GM18511 (cell line): ENCODE measurements around the gene ANKHD1.

Experiments
- ATAC-seq: cut with Tn5 transposase; IDR thresholded peaks from one replicate; pipeline ENCODE4 v1.9.1; 2021; ENCODE audit warnings: mild to moderate bottlenecking, moderate library complexity; ENCODE audit not compliant: unreplicated experiment

Gene ANKHD1

GRCh38 chr5:140544986-140545385 is 143.4 kb downstream of the ANKHD1 start:
- no peak for ATAC-seq

DNA sequence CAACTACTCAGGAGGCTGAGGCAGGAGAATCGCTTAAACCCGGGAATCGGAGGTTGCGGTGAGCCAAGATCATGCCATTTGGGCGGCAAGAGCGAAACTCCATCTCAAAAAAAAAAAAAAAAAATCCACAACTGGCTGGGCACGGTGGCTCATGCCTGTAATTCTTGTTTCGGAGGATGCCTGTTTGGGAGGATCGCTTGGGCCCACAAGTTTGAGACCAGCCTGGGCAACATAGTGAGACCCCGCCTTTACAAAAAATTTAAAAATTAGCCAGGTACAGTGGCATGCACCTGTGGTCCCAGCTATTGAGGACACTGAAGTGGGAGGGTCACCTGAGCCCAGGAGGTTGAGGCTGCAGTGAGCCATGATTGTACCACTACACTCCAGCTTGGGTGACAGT is 144.0 kb downstream of the ANKHD1 start:
- ATAC-seq: no peak

DNA sequence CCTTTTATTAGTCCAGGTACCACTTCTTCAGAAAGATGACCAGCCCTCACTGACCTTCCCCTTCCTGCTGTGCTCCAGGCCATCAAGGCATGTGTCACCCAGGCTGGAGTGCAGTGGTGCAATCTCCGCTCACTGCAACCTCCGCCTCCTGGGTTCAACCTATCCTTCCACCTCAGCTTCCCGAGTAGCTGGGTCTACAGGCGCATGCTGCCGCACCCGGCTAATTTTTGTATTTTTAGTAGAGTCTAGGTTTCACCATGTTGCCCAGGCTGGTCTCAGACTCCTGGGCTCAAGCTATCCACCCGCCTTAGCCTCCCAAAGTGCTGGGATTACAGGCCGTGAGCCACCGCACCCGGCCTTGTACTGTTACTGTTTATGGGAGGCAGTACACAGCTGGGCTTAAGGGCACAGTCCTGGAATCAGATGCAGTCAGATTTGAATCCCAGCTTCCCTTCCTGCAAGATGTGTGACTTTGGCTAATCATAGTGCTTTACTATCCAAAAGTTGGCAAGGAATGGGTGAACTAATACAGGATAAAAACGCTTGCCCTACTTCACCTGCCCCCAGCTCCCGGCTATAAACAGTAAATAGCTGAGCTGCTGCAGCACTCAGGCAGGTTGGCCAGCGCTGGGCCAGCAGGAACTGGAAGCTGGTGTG is 145.3 kb downstream of the ANKHD1 start:
- ATAC-seq: peak; percentile 1

DNA sequence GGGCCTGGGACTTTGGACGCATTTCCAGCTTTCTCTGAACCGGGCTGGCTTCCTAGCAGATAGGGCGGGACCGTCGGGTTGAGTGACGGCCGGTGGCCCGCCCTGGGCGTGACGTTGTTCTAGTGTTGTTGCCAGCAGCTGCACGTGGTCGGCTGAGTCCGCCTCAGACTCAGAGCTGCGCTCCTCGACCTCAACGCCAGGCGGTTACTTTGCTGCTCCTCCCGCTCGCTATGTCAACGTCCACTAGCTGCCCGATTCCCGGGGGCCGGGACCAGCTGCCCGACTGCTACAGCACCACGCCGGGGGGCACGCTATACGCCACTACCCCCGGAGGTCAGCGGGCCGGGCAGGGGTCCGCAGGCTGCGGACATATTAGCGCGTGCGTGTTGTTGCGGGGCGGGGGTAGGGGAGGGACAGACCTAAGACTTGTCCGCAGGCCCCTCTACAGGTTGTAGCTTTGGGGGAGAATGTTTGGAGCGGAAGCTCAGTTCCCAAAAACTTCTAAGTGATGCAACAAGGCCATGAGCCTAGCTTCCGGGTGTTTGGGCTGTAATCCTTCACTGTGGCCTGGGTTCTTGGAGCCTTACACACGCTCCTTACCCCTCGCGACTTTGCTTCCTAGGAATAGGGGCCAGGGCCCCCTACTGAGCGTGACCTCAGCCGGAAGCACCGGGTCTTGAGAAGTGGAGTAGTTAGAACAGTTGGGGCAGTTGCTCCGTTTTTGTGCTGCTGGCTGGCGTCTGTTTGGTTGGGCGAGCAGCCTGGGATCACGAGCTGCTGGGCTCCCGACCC is 146.1 kb downstream of the ANKHD1 start, which contains the start of gene EIF4EBP3:
EIF4EBP3 (plus strand) TSS at position 155 of the 792 bp plus-strand sequence; CDS start at position 231, 76 bp downstream.
- peak; percentile 99 for ATAC-seq

GRCh38 chr5:140548300-140548688 is 146.7 kb downstream of the ANKHD1 start:
- peak; percentile 5 for ATAC-seq

- no peak for ATAC-seq
Measured at GRCh38 chr5:140548791-140549190, 147.2 kb downstream of the ANKHD1 start.

- ATAC-seq: no peak
Measured at GRCh38 chr5:140549237-140550144, 147.9 kb downstream of the ANKHD1 start.

- no peak for ATAC-seq
Measured at GRCh38 chr5:140550147-140551079, 148.8 kb downstream of the ANKHD1 start.

GRCh38 chr5:140551872-140552271 is 150.2 kb downstream of the ANKHD1 start:
- no peak for ATAC-seq

DNA sequence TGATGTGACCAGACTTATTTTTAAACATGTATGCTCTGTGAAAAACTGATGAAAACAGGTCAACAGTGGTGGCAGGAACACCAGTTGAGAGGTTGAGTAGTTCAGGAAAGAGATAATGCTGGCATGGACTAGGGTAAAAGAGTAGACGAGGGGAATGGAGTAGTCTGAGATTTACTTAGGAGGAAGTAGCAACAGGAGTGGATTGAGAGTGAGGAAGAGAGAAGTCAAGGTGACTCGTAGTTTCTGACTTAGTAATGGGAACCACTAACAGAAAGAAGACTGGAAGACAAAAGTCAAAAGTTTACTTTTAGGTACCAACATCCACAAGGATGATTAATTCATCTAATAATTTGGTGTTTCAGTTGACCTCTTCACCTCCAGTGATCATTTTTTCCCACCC is 152.0 kb downstream of the ANKHD1 start:
- no peak for ATAC-seq

- ATAC-seq: no peak
Measured at GRCh38 chr5:140554454-140554853, 152.8 kb downstream of the ANKHD1 start.

GRCh38 chr5:140555747-140556312 is 154.2 kb downstream of the ANKHD1 start:
- no peak for ATAC-seq

GRCh38 chr5:140556438-140556837 is 154.8 kb downstream of the ANKHD1 start:
- ATAC-seq: no peak

- ATAC-seq: peak; percentile 96
Measured at GRCh38 chr5:140557136-140557805, 155.6 kb downstream of the ANKHD1 start, which contains the start of gene SRA1. Gene SRA1, minus strand, starts transcription at chr5:140557473. Its CDS starts 21 bp downstream, at chr5:140557452.

DNA sequence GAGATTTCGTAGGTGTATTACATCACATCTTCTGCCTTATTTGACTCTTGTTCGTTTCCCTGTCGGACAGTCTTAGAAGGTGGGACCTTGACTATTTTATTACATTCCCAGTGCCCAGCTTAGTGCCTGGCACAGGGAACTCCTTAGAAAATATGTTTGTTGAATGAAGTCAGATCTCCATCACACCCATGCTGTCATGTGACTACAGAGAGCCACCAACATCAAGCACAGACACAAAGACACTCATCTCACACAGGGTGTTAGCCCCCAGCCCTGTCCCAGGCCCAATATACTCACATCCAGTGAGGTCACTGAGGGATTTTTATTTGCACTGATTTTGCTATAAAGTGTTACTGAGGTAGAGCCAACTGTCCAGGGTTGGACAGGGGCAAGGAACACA is 156.3 kb downstream of the ANKHD1 start:
- no peak for ATAC-seq

- ATAC-seq: no peak
Measured at GRCh38 chr5:140558542-140558941, 156.9 kb downstream of the ANKHD1 start.

GRCh38 chr5:140560227-140560626 is 158.6 kb downstream of the ANKHD1 start:
- ATAC-seq: no peak

DNA sequence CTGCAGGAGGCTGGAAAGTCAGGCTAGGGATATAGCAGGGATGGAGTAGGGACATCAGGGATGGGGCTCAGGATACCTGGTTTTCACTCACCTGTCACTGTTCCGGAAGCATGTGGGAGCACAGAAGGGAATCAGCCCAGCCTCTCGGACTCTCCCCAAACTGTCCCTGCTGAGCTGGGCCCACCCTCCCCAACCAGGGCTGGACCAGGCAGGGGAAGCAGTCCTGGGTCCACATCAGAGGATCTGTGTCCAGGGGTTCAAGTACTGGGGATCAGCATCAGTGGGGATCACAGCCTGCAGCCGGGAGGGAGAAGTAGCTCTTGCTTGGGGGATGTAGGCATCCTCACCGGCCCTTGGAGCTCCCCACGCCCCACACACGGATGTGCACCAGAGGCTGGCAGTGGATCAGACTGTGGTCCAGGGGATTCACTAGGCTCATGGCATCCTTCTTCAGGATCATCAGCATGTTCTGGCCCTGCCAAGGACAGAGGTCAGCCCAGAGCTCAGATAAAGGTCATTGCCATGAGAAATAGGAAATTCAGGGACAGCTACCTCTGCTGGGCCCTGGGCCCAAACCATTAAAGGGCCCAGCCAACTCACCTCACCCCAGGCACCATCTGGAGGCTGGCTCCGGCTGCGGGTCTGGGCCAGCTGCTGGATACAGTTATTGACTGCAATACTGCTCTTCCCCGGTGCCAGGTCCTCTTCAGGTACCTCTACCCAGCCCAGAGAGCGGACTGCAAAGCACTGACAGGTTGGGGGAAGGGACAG is 160.3 kb downstream of the ANKHD1 start:
- no peak for ATAC-seq
